Endodermal cell (in vitro differentiated cells): Measurements from ENCODE around the gene CELF4. TPM values are rescaled to one million over a fixed set of nuclear protein-coding genes. Genes with fewer than 3 reads are reported as not detected.

Experiments
- DNase-seq: peaks from one replicate; pipeline ENCODE4 v3.0.0-alpha.2; 2017
- H3K27ac ChIP-seq: 2 replicates; pipeline ENCODE4 v1.5.1; 2013; ENCODE audit warnings: mild to moderate bottlenecking, low read depth, low read length, moderate library complexity
- H3K27me3 ChIP-seq: 2 replicates; pipeline ENCODE4 v1.6.1; 2013; ENCODE audit warnings: mild to moderate bottlenecking, low read length, moderate library complexity; ENCODE audit not compliant: insufficient read depth, control insufficient read depth, poor library complexity, severe bottlenecking
- H3K36me3 ChIP-seq: 2 replicates; pipeline ENCODE4 v1.7.0; 2013; ENCODE audit warnings: mild to moderate bottlenecking, low read length, moderate library complexity; ENCODE audit not compliant: control insufficient read depth, insufficient read depth
- H3K4me1 ChIP-seq: one replicate; pipeline ENCODE4 v1.7.0; 2013; ENCODE audit warnings: low read length; ENCODE audit not compliant: control insufficient read depth, insufficient read depth
- H3K4me3 ChIP-seq: 2 replicates; pipeline ENCODE4 v1.5.1; 2013; ENCODE audit warnings: mild to moderate bottlenecking, low read length, moderate library complexity
- H3K9ac ChIP-seq: 2 replicates; pipeline ENCODE4 v1.6.1; 2013; ENCODE audit warnings: mild to moderate bottlenecking, low read length, moderate library complexity; ENCODE audit not compliant: poor library complexity, severe bottlenecking; ENCODE audit errors: extremely low read depth
- H3K9me3 ChIP-seq: 2 replicates; pipeline ENCODE4 v1.6.1; 2013; ENCODE audit warnings: mild to moderate bottlenecking, low read length, moderate library complexity; ENCODE audit not compliant: control insufficient read depth
- H3K27ac Mint-ChIP-seq: 2 replicates; pipeline ENCODE4 v1.8.0; 2020; ENCODE audit warnings: mixed read lengths
- H3K27me3 Mint-ChIP-seq: 2 replicates; pipeline ENCODE4 v1.8.0; 2021; ENCODE audit warnings: mild to moderate bottlenecking, mixed read lengths; ENCODE audit not compliant: insufficient read depth
- H3K36me3 Mint-ChIP-seq: 2 replicates; pipeline ENCODE4 v1.8.0; 2020; ENCODE audit warnings: low read depth, mixed read lengths
- H3K4me1 Mint-ChIP-seq: 2 replicates; pipeline ENCODE4 v1.8.0; 2020; ENCODE audit warnings: mixed read lengths
- H3K4me3 Mint-ChIP-seq: 2 replicates; pipeline ENCODE4 v1.8.0; 2020; ENCODE audit warnings: mild to moderate bottlenecking, moderate library complexity, mixed read lengths
- H3K9me3 Mint-ChIP-seq: 2 replicates; pipeline ENCODE4 v1.8.0; 2020; ENCODE audit warnings: mild to moderate bottlenecking, mixed read lengths
- WGBS, 2 experiments: methylation state at CpG; one replicate each; pipeline versions ENCODE4 v1.1.5 to v1.1.7; 2013; ENCODE audit warnings: missing lambda C conversion rate in 2 of 2, mixed read lengths in 1 of 2; ENCODE audit not compliant: insufficient coverage in 1 of 2, insufficient read length in 1 of 2; 5-methylcytosine and 5-hydroxymethylcytosine counted together
- total RNA-seq, 2 donors: library from RNA; stranded (reverse); fragmentation: NEBNext Ultra II Directional in 1 of 2; extraction: Animal tissue kit (Norgen Biotek cat#: 25700) in 1 of 2; gene quantifications; 2 replicates in 1 of 2; 3 replicates in 1 of 2; pipeline ENCODE4 v1.2.1, GENCODE V29; 2021
- TF ChIP-seq, protein P1 (sequence below): fragments of 200-600 bp; sonication (generic); conservative IDR thresholded peaks from 2 replicates; pipeline ENCODE4 v1.5.0; 2021; ENCODE audit warnings: antibody characterized with exemption, mild to moderate bottlenecking

CELF4 gene
- total RNA-seq, 2 donors from 2014 or later = 5.7 to 6.7 TPM

DNA sequence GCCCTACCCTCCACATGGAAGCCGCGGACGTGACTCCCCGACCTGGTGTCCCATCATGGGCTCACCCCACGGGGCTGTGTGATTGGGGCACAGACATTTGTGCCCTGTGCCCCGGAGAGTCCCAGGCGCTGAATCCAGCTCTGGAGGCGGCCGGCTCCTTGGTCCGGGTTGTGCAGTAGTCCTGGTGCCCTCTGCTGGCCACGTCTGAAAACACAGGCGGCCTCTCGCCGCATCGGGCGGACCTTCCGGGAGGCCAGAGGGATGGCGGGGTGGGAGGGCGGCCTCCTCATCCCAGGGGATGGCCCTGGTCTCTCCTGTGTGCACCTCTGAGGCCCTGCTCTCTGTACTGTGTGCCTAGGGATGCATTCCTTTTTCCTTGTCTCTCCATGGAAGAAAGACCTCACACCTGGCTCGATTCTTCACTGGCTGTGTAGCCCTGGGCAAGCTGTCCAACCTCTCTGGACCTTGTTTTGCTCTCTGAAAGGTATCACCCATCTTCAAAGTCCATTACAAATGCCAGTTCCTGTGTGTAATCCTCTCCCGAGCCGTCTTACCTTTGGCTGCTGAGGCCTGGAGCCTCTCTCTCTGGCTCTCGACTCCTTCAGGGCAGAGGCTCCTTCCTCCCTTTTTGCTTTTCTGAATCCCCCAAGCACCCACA is 27.6 kb downstream of the CELF4 start:
- H3K9ac ChIP-seq = no peak overlapping the region
- Mint-ChIP-seq H3K27ac (peak overlapping the region; percentile 85), H3K27me3 (peaks cover 32% of the 10 kb centered on the region), H3K36me3 (no peaks in the 10 kb centered on the region), H3K4me3 (peak overlapping the region; percentile 34), H3K4me1 (peaks cover 12% of the 10 kb centered on the region), H3K9me3 (no peaks in the 10 kb centered on the region)
- H3K27me3 ChIP-seq = peaks cover 33% of the 10 kb centered on the region
- peak; percentile 97 for DNase-seq
- WGBS, 2 experiments = 10 to 18% methylated on average over 15 to 23 of the region's 23 CpGs
- no peaks in the 10 kb centered on the region for H3K4me1 ChIP-seq
- H3K4me3 ChIP-seq = no peak overlapping the region
- no peak overlapping the region for H3K27ac ChIP-seq
- no peaks in the 10 kb centered on the region for H3K36me3 ChIP-seq
- TF ChIP-seq, protein P1, sequence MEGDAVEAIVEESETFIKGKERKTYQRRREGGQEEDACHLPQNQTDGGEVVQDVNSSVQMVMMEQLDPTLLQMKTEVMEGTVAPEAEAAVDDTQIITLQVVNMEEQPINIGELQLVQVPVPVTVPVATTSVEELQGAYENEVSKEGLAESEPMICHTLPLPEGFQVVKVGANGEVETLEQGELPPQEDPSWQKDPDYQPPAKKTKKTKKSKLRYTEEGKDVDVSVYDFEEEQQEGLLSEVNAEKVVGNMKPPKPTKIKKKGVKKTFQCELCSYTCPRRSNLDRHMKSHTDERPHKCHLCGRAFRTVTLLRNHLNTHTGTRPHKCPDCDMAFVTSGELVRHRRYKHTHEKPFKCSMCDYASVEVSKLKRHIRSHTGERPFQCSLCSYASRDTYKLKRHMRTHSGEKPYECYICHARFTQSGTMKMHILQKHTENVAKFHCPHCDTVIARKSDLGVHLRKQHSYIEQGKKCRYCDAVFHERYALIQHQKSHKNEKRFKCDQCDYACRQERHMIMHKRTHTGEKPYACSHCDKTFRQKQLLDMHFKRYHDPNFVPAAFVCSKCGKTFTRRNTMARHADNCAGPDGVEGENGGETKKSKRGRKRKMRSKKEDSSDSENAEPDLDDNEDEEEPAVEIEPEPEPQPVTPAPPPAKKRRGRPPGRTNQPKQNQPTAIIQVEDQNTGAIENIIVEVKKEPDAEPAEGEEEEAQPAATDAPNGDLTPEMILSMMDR = peak; percentile 91
- H3K9me3 ChIP-seq = no peaks in the 10 kb centered on the region

DNA sequence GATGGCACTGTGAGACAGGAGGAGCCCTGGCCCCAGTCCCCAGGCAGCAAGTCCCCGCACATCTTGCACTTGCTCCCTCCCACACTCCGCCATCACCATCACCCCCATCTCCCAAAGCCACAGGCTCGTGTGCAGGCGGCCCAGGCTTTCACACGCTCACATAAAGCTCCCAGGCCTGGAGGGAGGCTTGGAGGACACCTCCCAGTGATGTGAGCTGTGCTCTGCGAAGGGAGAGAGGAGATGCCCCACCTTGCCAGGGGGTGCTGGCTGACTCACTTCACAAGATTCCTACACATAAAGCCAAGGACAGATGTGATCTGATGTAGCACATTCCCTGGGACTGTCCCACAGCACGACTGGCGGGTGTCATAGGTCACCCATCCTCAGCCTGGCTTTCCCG is 28.9 kb downstream of the CELF4 start:
- no peak overlapping the region for H3K27ac Mint-ChIP-seq
- Histone ChIP-seq H3K9ac (no peak overlapping the region), H3K9me3 (no peaks in the 10 kb centered on the region), H3K27me3 (peaks cover 33% of the 10 kb centered on the region), H3K27ac (no peak overlapping the region), H3K4me3 (no peak overlapping the region), H3K4me1 (no peaks in the 10 kb centered on the region), H3K36me3 (no peaks in the 10 kb centered on the region)
- H3K36me3 Mint-ChIP-seq = no peaks in the 10 kb centered on the region
- H3K27me3 Mint-ChIP-seq = peaks cover 30% of the 10 kb centered on the region
- no peak for DNase-seq
- TF ChIP-seq, protein P1 = no peak
- WGBS, 2 experiments = 86 to 90% methylated on average over 3 to 9 of the region's 9 CpGs
- H3K4me1 Mint-ChIP-seq = peaks cover 12% of the 10 kb centered on the region
- H3K4me3 Mint-ChIP-seq = no peak overlapping the region
- no peaks in the 10 kb centered on the region for H3K9me3 Mint-ChIP-seq

DNA sequence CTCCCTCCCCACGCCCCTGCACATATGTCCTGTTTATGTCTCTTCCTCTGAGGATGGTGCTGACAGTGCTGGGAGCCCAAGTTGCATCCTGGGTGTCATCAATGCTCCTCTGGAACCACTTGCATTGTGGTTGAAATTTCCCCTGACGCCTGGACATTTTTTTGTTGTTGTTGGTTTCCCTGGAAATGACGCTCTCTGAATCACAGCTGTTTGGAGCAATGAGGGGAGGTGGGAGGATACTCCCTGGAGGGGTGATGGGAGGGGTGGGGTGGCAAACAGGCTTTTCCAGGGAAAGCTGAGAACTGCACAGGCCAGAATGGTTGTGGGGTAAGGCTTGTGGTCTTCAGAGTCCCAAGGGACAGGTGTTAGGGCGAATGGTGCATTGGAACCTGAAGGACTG is 29.6 kb downstream of the CELF4 start:
- H3K9me3 ChIP-seq = no peaks in the 10 kb centered on the region
- peaks cover 12% of the 10 kb centered on the region for H3K4me1 Mint-ChIP-seq
- no peaks in the 10 kb centered on the region for H3K9me3 Mint-ChIP-seq
- no peaks in the 10 kb centered on the region for H3K36me3 Mint-ChIP-seq
- DNase-seq = no peak
- no peak overlapping the region for H3K4me3 ChIP-seq
- 85 to 96% methylated on average over 3 to 4 of the region's 4 CpGs for WGBS, 2 experiments
- H3K9ac ChIP-seq = no peak overlapping the region
- no peaks in the 10 kb centered on the region for H3K36me3 ChIP-seq
- peaks cover 30% of the 10 kb centered on the region for H3K27me3 Mint-ChIP-seq
- H3K27ac ChIP-seq = no peak overlapping the region
- no peak overlapping the region for H3K4me3 Mint-ChIP-seq
- H3K27ac Mint-ChIP-seq = no peak overlapping the region
- no peaks in the 10 kb centered on the region for H3K4me1 ChIP-seq
- H3K27me3 ChIP-seq = peaks cover 33% of the 10 kb centered on the region
- TF ChIP-seq, protein P1 = no peak
